ENCODE measurements around the gene BICDL2.

Gene BICDL2

DNA sequence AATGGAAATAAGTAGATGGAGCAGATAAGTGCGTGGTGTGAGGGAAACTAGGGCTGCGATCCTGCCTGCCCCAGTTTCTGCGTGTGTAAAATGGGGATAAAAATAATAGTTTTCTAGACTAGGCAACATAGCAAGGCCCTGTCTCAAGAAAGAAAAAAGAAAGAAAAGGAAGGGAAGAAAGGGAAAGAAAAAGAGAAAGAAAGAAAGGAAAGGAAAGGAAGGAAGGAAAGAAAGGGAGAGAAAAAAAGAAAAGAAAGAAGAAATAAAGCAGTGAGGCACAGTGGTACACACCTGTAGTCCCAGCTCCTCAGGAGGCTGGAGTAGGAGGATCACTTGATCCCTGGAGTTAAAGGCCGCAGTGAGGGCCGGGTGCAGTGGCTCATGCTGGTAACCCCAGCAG is 54.3 kb downstream of the BICDL2 start:
- no peak overlapping the region for H3K4me2 ChIP-seq (ENCODE audit: low read length)
- H3K36me3 ChIP-seq (ENCODE audit: control insufficient read depth, insufficient read depth, low read length), result no peaks in the 10 kb centered on the region
- H3K9ac ChIP-seq, result no peak overlapping the region
- no peak overlapping the region for H3K27ac ChIP-seq
- no peak overlapping the region for H2AFZ ChIP-seq
- no peaks in the 10 kb centered on the region for H3K79me2 ChIP-seq
- H3K4me1 ChIP-seq, result peaks cover 3% of the 10 kb centered on the region
- no peak for TF ChIP-seq CTCF (IDR thresholded peaks at IDR 0.05)
- H3K9me3 ChIP-seq (ENCODE audit: control insufficient read depth, low read length), result no peaks in the 10 kb centered on the region
- H3K4me3 ChIP-seq (ENCODE audit: low read depth, low read length), result no peak overlapping the region
- H3K27me3 ChIP-seq (ENCODE audit: control insufficient read depth, insufficient read depth, low read length), result no peaks in the 10 kb centered on the region

GRCh38 chr16:2981899-2982250 is 54.9 kb downstream of the BICDL2 start:
- peaks cover 3% of the 10 kb centered on the region for H3K4me1 ChIP-seq
- H3K9ac ChIP-seq, result no peak overlapping the region
- H2AFZ ChIP-seq, result no peak overlapping the region
- H3K36me3 ChIP-seq (ENCODE audit: control insufficient read depth, insufficient read depth, low read length), result no peaks in the 10 kb centered on the region
- no peaks in the 10 kb centered on the region for H3K27me3 ChIP-seq (ENCODE audit: control insufficient read depth, insufficient read depth, low read length)
- H3K79me2 ChIP-seq, result no peaks in the 10 kb centered on the region
- H3K4me2 ChIP-seq (ENCODE audit: low read length), result no peak overlapping the region
- H3K4me3 ChIP-seq (ENCODE audit: low read depth, low read length), result no peak overlapping the region
- TF ChIP-seq CTCF (IDR thresholded peaks at IDR 0.05), result no peak
- H3K9me3 ChIP-seq (ENCODE audit: control insufficient read depth, low read length), result no peaks in the 10 kb centered on the region
- no peak overlapping the region for H3K27ac ChIP-seq

- Histone ChIP-seq H3K27me3 (ENCODE audit: control insufficient read depth, insufficient read depth, low read length) (no peaks in the 10 kb centered on the region), H3K9me3 (ENCODE audit: control insufficient read depth, low read length) (no peaks in the 10 kb centered on the region), H2AFZ (no peak overlapping the region), H3K27ac (no peak overlapping the region), H3K9ac (no peak overlapping the region), H3K79me2 (no peaks in the 10 kb centered on the region), H3K4me1 (peaks cover 3% of the 10 kb centered on the region), H3K4me2 (ENCODE audit: low read length) (no peak overlapping the region), H3K36me3 (ENCODE audit: control insufficient read depth, insufficient read depth, low read length) (no peaks in the 10 kb centered on the region), H3K4me3 (ENCODE audit: low read depth, low read length) (no peak overlapping the region)
- no peak for TF ChIP-seq CTCF (IDR thresholded peaks at IDR 0.05)
Measured at GRCh38 chr16:2981177-2981898, 55.4 kb downstream of the BICDL2 start.

DNA sequence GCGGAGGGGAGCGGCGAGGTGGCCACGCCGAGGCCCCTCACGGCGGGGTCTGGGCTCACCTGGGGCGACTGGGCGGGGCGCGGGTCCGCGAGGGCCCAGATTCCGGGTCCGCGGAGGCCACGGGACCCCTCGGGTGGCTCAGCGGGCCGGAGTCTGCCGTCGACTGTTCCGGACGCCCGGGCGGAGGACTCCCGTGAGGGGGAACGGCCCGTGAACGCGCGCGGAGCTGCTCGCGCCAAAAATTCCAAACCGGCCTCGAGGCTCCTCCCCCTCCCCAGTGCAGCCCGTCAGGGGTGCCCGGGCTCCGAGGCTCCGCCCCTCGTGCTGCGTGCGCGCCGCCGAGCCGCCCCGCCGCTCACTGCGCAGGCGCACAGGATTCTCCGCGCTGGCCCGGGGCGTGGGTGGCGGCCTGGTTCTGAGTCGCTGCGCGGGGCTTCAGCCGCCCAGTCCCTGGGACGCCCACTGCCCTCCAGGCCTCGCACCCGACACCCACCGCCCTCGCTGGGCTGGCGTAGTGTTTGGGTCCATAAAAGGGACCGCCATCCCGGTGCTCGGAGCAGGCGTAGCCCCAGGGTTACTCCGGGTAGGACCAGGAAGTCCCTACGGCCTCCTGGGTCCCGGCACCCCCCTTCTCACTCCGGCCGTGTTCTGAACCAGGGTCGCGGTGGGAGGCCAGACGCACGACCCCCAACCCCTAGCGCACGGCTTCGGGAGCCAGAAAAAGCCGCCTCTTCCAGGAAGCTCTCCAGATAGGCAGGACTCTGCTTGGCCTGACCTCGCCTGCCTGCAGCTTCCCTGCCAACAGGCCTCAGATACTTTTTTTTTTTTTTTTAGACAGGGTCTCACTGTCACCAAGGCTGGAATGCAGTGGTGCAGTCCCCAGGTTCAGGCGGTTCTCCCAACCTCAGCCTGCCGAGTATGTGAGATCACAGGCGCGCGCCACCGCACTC is 56.2 kb downstream of the BICDL2 start, which contains the start of gene PKMYT1:
Gene PKMYT1, minus strand, starts transcription at position 220 of the 950 bp plus-strand sequence. CDS start 789 bp downstream, outside the sequence.
- H3K27ac ChIP-seq, result peak within 1 kb of the TSS; percentile 59
- H3K4me1 ChIP-seq, result peaks cover 3% of the 10 kb centered on the region
- no peaks in the 10 kb centered on the region for H3K9me3 ChIP-seq (ENCODE audit: control insufficient read depth, low read length)
- peak within 1 kb of the TSS; percentile 100 for H2AFZ ChIP-seq
- no peaks in the 10 kb centered on the region for H3K36me3 ChIP-seq (ENCODE audit: control insufficient read depth, insufficient read depth, low read length)
- no peak for TF ChIP-seq CTCF (IDR thresholded peaks at IDR 0.05)
- H3K9ac ChIP-seq, result peak within 1 kb of the TSS; percentile 80
- no peaks in the 10 kb centered on the region for H3K79me2 ChIP-seq
- peak within 1 kb of the TSS; percentile 99 for H3K4me2 ChIP-seq (ENCODE audit: low read length)
- H3K4me3 ChIP-seq (ENCODE audit: low read depth, low read length), result peak within 1 kb of the TSS; percentile 86
- no peaks in the 10 kb centered on the region for H3K27me3 ChIP-seq (ENCODE audit: control insufficient read depth, insufficient read depth, low read length)

Data from parathyroid adenoma (tissue), 2 donors.